GM12872 (cell line): ENCODE data around the gene SGMS2.

ENCODE experiments used
- TF ChIP-seq, protein P1 (sequence below): IDR thresholded peaks from 3 replicates; pipeline ENCODE4 v1.5.1; 2011; ENCODE audit warnings: low read depth, mild to moderate bottlenecking, low read length, moderate library complexity; ENCODE audit not compliant: insufficient read depth

The SGMS2 gene

DNA sequence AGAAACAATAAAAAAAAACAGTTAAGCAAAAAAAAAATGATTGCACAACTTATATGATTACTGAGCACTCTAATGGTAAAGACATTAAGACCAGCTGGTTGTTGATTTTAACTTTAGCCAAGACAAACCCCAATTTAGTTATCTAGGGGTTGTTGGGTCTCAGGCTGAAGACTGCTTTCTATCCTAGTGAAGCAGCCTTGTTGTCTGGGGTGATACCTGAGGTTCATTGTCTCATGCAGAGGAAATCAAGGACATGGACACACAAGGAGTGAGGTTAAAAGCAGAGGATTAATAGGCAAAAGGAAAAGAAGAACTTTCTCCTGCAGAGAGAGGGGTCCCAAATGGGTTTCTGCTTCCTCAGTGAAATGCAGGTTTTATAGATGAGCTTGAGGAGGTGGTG is 66.6 kb downstream of the SGMS2 start:
- TF ChIP-seq, protein P1, sequence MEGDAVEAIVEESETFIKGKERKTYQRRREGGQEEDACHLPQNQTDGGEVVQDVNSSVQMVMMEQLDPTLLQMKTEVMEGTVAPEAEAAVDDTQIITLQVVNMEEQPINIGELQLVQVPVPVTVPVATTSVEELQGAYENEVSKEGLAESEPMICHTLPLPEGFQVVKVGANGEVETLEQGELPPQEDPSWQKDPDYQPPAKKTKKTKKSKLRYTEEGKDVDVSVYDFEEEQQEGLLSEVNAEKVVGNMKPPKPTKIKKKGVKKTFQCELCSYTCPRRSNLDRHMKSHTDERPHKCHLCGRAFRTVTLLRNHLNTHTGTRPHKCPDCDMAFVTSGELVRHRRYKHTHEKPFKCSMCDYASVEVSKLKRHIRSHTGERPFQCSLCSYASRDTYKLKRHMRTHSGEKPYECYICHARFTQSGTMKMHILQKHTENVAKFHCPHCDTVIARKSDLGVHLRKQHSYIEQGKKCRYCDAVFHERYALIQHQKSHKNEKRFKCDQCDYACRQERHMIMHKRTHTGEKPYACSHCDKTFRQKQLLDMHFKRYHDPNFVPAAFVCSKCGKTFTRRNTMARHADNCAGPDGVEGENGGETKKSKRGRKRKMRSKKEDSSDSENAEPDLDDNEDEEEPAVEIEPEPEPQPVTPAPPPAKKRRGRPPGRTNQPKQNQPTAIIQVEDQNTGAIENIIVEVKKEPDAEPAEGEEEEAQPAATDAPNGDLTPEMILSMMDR = no peak

DNA sequence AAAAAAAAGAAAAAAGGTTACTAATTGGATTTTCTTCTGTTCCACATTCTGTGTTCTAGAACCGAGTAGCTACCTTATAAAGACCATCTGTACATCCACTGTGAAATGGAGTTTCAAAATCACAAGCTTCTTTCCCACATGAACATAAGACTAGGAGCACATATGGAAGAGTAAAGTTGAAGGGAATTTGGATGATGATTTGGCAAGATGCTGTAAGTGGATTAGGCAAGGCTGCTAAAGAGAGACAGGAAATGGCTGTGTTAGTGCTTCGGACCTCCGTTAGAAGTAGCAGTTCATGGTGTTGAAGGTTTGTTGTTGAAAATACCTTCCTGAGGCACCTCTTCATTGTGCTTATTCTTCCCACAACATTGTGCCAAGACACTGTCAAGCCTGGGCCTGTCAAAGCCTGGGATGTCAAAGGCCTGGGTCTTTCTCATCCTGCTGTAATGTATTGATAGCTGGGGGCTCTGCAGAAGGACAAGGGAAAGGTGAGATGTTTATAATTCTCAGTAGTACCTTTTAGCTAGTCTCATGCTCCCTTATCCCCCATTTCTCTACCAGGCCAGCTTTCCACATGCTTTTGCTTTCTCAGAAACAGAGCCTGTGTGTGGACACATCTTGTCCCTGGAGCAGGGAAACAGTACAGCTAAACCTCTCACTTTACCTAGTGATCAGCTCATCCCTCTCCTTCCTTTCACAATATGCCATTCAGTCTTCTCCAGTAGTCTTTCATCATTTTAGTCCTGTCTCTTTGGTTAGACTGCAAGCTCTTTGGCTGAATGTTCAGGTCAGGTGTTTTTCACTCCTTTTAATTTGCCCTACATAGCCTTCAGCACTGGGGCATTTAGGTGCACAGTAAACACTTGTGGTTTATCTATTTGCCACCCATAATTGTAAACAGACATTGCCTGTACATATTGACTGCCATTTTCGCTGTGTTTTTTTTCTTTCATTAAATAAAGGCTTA is 68.7 kb downstream of the SGMS2 start:
- TF ChIP-seq, protein P1 = no peak

DNA sequence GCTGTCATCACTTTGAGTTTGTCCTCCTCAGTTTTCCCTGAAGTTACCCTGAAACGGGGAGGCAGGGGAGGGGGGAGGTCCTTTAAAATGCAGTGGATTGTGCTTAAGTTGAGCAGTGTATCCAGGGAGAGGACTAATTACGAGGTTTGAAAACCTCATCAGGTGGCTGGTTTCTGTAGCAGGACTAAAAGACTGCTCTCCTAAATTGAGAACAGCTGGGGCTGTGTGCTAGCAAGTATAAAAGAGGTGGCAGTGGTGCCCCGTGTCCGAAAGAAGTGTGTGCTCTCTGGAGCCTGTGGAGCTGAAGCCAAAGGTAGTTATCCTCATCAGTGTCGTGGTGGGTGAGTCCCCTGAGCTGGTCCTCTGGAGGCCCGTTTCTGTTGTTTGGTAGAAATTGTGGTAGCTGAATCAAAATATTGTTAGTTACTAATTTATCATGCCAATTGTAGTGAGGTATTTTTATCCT is 69.4 kb downstream of the SGMS2 start:
- TF ChIP-seq, protein P1 = no peak

DNA sequence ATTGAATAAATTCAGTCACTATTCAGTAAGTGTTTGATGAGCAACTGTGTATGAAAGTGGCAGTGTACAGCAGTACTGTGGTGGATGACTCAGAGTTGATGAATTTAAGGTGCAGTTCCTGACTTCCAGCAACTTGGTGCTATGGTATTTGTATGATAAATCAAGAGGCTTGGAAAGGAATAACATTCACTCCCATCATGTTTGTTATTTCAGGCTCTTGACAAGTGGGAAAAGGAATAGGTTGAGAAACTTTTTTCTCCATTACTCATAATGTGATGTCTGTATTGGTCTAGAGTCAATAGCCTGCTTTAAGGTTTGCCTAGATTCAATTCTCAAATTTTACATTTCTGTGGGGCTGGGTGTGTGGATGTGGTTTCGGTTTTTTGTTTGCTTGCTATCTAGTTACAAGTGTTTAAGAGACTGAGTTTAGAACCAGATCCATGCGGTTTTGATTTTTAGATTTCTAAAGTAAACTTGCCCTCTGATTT is 71.5 kb downstream of the SGMS2 start:
- TF ChIP-seq, protein P1 = no peak

DNA sequence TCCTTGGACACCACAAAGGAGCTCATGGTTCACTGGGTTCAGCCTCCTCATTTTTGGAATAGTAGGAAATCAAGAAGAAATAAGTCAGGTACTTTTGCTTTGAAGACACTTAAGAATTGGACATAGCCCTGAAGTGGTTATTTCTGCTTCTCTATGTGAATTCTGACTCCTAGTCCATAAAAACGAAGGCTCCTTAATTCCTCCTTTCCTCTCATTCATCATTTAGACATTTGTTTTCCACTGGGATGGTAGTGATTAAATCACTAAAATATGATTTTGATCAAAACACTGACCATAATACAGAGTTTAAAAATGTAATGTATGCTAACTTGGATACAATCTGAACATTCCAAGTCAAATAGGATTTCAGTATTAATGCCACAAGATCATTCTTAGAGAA is 71.9 kb downstream of the SGMS2 start:
- TF ChIP-seq, protein P1 = no peak

DNA sequence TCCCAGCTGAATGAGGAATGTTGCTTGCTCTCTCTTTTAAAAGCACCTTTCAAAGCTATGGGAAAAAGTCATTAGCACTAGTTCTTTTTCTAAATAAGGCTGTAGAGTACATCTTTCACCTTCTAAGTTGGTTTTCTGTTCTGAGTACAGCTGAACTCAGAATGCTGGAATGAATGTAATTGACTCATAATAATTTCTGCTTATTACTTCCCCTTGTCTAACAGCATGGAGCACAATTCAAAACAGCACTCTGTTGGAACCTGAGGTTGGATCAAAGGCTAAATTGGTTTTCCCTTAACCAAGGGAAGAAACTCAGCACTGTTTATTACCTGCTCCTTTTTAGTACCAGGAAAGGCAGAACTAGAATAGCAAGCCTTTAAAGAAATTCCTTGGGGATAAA is 73.1 kb downstream of the SGMS2 start:
- TF ChIP-seq, protein P1 = no peak

DNA sequence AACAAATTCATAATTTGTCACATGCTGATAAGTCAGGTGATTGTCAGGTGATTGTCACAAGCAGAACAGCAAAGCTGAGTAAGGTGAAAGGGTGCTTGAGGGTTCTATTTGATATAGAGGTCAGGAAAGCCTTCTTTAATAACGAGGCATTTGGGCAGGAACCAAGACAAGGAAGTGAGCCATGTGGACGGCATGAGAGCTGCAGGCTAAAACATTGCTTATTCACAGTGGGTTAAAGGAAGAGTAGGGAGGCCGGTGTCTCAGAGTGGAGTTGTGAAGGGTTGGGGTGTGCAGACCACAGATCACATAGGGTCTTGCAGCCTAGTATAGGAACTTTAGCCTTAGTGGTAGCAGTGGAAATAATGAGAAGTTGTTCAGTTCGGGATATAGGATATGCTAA is 75.3 kb downstream of the SGMS2 start:
- TF ChIP-seq, protein P1 = no peak
